Nephron (organoid): ENCODE measurements around the gene ZNF414.

Experiments used
- H3K27ac Mint-ChIP-seq, 3 experiments: 2 replicates each; pipeline ENCODE4 v1.8.0; 2020; ENCODE audit warnings: mixed read lengths in 3 of 3, mild to moderate bottlenecking in 2 of 3, moderate library complexity in 1 of 3
- H3K27me3 Mint-ChIP-seq: 2 replicates; pipeline ENCODE4 v1.8.0; 2021; ENCODE audit warnings: low read depth, mild to moderate bottlenecking, moderate library complexity, mixed read lengths
- H3K36me3 Mint-ChIP-seq: 2 replicates; pipeline ENCODE4 v1.8.0; 2020; ENCODE audit warnings: low read depth, mixed read lengths
- H3K4me1 Mint-ChIP-seq: 2 replicates; pipeline ENCODE4 v1.8.0; 2020; ENCODE audit warnings: mixed read lengths
- H3K4me3 Mint-ChIP-seq, 3 experiments: 2 replicates each; pipeline ENCODE4 v1.8.0; 2020; ENCODE audit warnings: mild to moderate bottlenecking in 3 of 3, mixed read lengths in 3 of 3, moderate library complexity in 2 of 3
- H3K9me3 Mint-ChIP-seq: 2 replicates; pipeline ENCODE4 v1.8.0; 2020; ENCODE audit warnings: mixed read lengths
- TF ChIP-seq, protein P1 (sequence below), 3 experiments: fragments of 200-600 bp; sonication (generic); IDR thresholded peaks; one replicate each; pipeline ENCODE4 v1.5.0; 2021; ENCODE audit warnings: antibody characterized with exemption in 3 of 3; ENCODE audit not compliant: unreplicated experiment in 3 of 3

ZNF414 gene

GRCh38 chr19:8466018-8466417 is 47.9 kb downstream of the ZNF414 start:
- no peaks in the 10 kb centered on the region for H3K27me3 Mint-ChIP-seq
- H3K4me3 Mint-ChIP-seq, result no peak overlapping the region
- TF ChIP-seq, protein P1, sequence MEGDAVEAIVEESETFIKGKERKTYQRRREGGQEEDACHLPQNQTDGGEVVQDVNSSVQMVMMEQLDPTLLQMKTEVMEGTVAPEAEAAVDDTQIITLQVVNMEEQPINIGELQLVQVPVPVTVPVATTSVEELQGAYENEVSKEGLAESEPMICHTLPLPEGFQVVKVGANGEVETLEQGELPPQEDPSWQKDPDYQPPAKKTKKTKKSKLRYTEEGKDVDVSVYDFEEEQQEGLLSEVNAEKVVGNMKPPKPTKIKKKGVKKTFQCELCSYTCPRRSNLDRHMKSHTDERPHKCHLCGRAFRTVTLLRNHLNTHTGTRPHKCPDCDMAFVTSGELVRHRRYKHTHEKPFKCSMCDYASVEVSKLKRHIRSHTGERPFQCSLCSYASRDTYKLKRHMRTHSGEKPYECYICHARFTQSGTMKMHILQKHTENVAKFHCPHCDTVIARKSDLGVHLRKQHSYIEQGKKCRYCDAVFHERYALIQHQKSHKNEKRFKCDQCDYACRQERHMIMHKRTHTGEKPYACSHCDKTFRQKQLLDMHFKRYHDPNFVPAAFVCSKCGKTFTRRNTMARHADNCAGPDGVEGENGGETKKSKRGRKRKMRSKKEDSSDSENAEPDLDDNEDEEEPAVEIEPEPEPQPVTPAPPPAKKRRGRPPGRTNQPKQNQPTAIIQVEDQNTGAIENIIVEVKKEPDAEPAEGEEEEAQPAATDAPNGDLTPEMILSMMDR (IDR thresholded peaks at IDR 0.05; ENCODE audit: unreplicated experiment in 3 of 3), result no peak
- H3K4me1 Mint-ChIP-seq, result peaks cover 39% of the 10 kb centered on the region
- H3K9me3 Mint-ChIP-seq, result no peaks in the 10 kb centered on the region
- H3K36me3 Mint-ChIP-seq, result peaks cover 82% of the 10 kb centered on the region
- H3K27ac Mint-ChIP-seq, result no peak overlapping the region

DNA sequence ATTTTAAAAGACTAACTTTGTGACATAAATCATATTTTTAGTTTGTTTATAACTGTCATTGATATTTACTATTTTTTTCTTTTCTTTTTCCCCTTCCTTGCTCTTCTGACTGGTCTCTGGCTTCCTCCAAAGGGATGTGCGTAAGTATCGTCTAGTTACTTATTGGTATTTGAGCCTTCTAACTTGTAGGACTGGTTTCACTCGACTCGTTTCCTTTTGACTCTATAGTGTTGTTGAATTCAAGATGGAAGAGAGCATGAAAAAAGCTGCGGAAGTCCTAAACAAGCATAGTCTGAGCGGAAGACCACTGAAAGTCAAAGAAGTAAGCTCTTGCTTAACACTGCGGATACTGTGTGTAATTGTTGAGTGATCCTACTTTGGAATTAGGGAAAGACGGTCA is 50.6 kb downstream of the ZNF414 start:
- peaks cover 57% of the 10 kb centered on the region for H3K36me3 Mint-ChIP-seq
- H3K27me3 Mint-ChIP-seq, result no peaks in the 10 kb centered on the region
- peak overlapping the region; percentile 10 to 86 (median 35) for H3K27ac Mint-ChIP-seq
- no peaks in the 10 kb centered on the region for H3K9me3 Mint-ChIP-seq
- no peak overlapping the region for H3K4me3 Mint-ChIP-seq
- H3K4me1 Mint-ChIP-seq, result peaks cover 57% of the 10 kb centered on the region
- TF ChIP-seq, protein P1 (IDR thresholded peaks at IDR 0.05; ENCODE audit: unreplicated experiment in 3 of 3), result no peak

DNA sequence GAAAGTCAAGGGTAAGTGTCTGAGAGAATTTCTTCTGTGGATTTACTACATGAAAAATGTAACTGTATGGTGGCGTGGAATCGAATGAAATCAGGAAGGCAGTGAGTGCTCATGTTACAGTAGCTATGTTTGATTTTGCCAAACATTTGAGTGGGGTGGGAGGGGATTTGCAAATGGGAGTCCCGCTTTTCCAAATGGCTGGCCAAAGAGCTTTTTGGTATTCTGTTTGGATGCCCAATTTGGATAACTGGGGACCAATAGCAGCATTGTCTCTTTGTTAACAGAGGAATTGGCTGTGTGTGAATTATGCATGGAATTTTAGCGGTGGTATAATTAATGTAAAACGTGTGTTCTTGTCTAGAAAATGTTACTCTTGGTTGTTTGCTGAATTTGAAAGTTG is 51.4 kb downstream of the ZNF414 start:
- peaks cover 61% of the 10 kb centered on the region for H3K4me1 Mint-ChIP-seq
- H3K36me3 Mint-ChIP-seq, result peaks cover 51% of the 10 kb centered on the region
- H3K27me3 Mint-ChIP-seq, result no peaks in the 10 kb centered on the region
- no peak overlapping the region for H3K4me3 Mint-ChIP-seq
- H3K9me3 Mint-ChIP-seq, result no peaks in the 10 kb centered on the region
- TF ChIP-seq, protein P1 (IDR thresholded peaks at IDR 0.05; ENCODE audit: unreplicated experiment in 3 of 3), result no peak
- peak overlapping the region; percentile 45 to 86 (median 48) for H3K27ac Mint-ChIP-seq

GRCh38 chr19:8461891-8462290 is 52.1 kb downstream of the ZNF414 start:
- H3K36me3 Mint-ChIP-seq, result peaks cover 44% of the 10 kb centered on the region
- no peaks in the 10 kb centered on the region for H3K27me3 Mint-ChIP-seq
- H3K9me3 Mint-ChIP-seq, result no peaks in the 10 kb centered on the region
- TF ChIP-seq, protein P1 (IDR thresholded peaks at IDR 0.05; ENCODE audit: unreplicated experiment in 3 of 3), result no peak
- no peak overlapping the region for H3K4me3 Mint-ChIP-seq
- H3K27ac Mint-ChIP-seq, result peak overlapping the region; percentile 45 to 86 (median 48)
- peaks cover 68% of the 10 kb centered on the region for H3K4me1 Mint-ChIP-seq

DNA sequence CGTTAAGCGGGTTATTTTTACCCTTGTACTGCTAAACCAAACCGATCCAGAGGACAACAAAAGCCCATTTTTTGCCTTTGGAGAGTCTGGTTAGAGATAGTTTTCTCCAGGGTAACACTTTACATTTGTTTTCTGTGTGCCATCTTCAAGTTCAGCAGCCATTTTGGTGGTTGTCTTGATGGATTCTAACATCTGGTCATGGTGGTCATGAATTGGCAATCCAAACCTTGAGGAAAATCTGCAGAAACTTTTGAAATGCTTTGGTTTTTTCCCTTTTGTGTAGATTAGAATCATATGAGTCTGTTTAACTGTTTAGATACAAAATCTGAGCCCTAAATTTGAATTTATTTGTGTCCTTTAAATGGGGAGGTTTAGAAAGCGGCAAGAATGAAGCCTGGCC is 52.6 kb downstream of the ZNF414 start:
- TF ChIP-seq, protein P1 (IDR thresholded peaks at IDR 0.05; ENCODE audit: unreplicated experiment in 3 of 3), result no peak
- H3K27ac Mint-ChIP-seq, result peak overlapping the region; percentile 45 to 86 (median 48)
- no peak overlapping the region for H3K4me3 Mint-ChIP-seq
- H3K9me3 Mint-ChIP-seq, result no peaks in the 10 kb centered on the region
- H3K27me3 Mint-ChIP-seq, result no peaks in the 10 kb centered on the region
- peaks cover 44% of the 10 kb centered on the region for H3K36me3 Mint-ChIP-seq
- H3K4me1 Mint-ChIP-seq, result peaks cover 73% of the 10 kb centered on the region

DNA sequence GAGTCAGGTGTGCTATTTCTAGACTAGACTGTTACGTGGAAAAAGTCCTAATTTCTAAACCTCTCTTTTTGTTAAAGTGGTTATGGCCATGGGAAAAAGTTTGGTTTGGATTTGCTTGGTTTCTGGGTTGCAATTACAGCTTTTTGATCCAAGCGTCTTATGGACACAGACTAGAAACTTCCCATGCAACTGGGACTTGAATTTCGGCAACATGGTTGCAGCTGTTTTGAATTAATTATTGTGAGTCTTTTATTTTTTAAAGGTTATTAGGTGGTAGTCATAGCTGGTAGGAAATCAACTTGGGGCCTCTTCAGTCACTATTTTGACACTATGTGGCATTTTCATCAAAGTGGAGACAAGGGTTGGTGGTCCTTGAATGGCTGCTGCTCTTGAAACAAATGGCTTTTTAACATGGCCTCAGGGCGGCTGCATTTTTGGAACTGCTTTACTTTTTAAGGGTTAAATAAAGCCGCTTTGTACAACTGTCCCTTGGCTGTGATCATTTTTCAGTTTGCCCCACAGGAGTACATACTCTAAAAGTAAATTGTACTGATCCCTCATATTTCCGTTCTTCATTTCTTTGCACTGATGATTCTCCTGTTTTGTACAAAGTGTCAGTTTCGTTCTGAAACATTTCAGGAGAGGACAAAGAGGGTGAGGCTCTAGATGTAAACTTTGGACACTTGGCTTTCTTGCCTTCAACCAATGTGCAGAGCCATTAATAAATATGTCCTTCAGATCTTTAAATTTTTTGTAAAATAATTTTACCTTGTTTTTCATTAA is 53.3 kb downstream of the ZNF414 start:
- peaks cover 80% of the 10 kb centered on the region for H3K4me1 Mint-ChIP-seq
- peaks cover 44% of the 10 kb centered on the region for H3K36me3 Mint-ChIP-seq
- no peaks in the 10 kb centered on the region for H3K9me3 Mint-ChIP-seq
- H3K27ac Mint-ChIP-seq, result peak overlapping the region; percentile 80 to 91 (median 80)
- H3K4me3 Mint-ChIP-seq, result peak overlapping the region in 1 of 3 experiments; percentile 19
- TF ChIP-seq, protein P1 (IDR thresholded peaks at IDR 0.05; ENCODE audit: unreplicated experiment in 3 of 3), result no peak
- no peaks in the 10 kb centered on the region for H3K27me3 Mint-ChIP-seq
